Kidney epithelial cell (primary cell): ENCODE measurements around the gene CDKAL1. TPM values are rescaled to one million over a fixed set of nuclear protein-coding genes. Genes with fewer than 3 reads are reported as not detected.
"Not testable (repeated sequence)": the region's sequence is repeated elsewhere in the genome, so short reads cannot be mapped to it uniquely, and the experiment has no call there.

Experiments used
- DNase-seq: peaks from one replicate; pipeline ENCODE4 v3.0.0-alpha.2; 2010; ENCODE audit warnings: low read depth
- H3K27me3 ChIP-seq: 2 replicates; pipeline ENCODE4 v1.6.0; 2011; ENCODE audit warnings: low read length; ENCODE audit not compliant: control insufficient read depth, insufficient read depth
- H3K36me3 ChIP-seq: 2 replicates; pipeline ENCODE4 v1.5.1; 2011; ENCODE audit warnings: low read length; ENCODE audit not compliant: control insufficient read depth, insufficient read depth
- H3K4me3 ChIP-seq: 2 replicates; pipeline ENCODE4 v1.5.1; 2011; ENCODE audit warnings: low read depth, mild to moderate bottlenecking, control low read depth, low read length
- total RNA-seq: library from RNA; depleted of rRNA; stranded (reverse); fragments of >200 nt; gene quantifications from 2 replicates; pipeline ENCODE4 v1.2.3, GENCODE V29; 2015
- TF ChIP-seq, protein P1 (sequence below): IDR thresholded peaks from 2 replicates; pipeline ENCODE4 v1.5.1; 2011; ENCODE audit warnings: mild to moderate bottlenecking, moderate library complexity, low read length, control low read depth, inconsistent platforms; ENCODE audit not compliant: insufficient read depth, poor library complexity, severe bottlenecking

Gene CDKAL1
- total RNA-seq, 1 donor from 2014 or later, result 15.0 TPM

DNA sequence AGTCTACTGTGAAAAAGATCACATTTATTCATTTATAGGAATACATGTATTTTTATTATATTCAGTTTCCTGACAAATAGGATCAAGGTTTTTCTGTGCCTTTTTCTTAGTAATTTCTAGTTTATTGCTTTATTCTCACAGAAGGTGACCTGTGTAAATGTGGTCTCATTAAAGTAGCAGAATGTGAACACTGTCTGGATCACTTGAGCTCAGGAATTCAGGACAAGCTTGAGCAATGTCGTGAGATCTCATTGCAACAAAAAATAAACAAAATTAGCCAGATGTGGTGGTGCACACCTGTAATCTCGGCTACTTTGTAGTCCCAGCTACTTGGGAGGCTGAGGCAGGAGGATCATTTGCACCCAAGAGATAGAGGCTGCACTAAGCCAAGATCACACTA is 516.7 kb downstream of the CDKAL1 start:
- no peak for DNase-seq
- Histone ChIP-seq H3K27me3 (no peaks in the 10 kb centered on the region), H3K36me3 (no peaks in the 10 kb centered on the region), H3K4me3 (no peak overlapping the region)
- TF ChIP-seq, protein P1, sequence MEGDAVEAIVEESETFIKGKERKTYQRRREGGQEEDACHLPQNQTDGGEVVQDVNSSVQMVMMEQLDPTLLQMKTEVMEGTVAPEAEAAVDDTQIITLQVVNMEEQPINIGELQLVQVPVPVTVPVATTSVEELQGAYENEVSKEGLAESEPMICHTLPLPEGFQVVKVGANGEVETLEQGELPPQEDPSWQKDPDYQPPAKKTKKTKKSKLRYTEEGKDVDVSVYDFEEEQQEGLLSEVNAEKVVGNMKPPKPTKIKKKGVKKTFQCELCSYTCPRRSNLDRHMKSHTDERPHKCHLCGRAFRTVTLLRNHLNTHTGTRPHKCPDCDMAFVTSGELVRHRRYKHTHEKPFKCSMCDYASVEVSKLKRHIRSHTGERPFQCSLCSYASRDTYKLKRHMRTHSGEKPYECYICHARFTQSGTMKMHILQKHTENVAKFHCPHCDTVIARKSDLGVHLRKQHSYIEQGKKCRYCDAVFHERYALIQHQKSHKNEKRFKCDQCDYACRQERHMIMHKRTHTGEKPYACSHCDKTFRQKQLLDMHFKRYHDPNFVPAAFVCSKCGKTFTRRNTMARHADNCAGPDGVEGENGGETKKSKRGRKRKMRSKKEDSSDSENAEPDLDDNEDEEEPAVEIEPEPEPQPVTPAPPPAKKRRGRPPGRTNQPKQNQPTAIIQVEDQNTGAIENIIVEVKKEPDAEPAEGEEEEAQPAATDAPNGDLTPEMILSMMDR, result no peak

DNA sequence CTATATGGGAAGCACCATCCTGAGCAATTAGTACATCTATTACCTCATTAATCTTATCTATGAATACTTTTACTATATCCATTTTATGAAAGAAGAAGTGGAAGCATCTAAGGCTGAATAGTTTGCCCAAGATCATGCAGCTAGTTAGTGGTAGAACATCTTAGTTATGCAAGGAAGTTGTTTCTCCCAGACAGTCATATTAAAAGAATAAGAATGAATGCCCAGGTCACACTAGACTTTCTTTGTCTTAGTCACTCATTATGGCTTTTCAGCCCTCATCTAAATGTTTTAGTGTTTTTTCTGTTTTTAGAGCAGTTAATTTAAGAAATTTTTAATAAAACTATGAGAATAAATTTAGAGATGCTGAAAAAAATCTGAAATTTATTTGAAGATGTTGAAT is 517.5 kb downstream of the CDKAL1 start:
- TF ChIP-seq, protein P1, result no peak
- H3K4me3 ChIP-seq, result no peak overlapping the region
- no peaks in the 10 kb centered on the region for H3K27me3 ChIP-seq
- DNase-seq, result no peak
- H3K36me3 ChIP-seq, result no peaks in the 10 kb centered on the region

DNA sequence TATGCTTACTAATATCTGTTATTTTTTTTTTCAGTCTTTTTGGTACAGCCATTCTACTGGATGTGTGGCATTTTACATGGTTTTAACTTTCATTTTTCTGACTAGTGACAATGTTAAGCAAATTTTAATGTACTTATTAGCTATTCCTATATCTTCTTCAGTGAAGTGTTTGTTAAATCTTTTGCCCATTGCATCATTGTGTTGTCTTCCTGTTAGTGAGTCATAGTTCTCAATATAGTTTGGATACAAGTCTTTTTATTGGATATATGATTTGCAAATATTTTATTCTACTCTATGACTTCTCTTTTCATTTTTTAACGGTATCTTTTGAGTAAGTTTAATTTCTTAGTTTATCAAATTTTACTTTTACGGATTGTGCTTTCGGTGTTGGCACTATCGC is 519.4 kb downstream of the CDKAL1 start:
- no peak for DNase-seq
- no peaks in the 10 kb centered on the region for H3K27me3 ChIP-seq
- TF ChIP-seq, protein P1, result no peak
- no peaks in the 10 kb centered on the region for H3K36me3 ChIP-seq
- no peak overlapping the region for H3K4me3 ChIP-seq

DNA sequence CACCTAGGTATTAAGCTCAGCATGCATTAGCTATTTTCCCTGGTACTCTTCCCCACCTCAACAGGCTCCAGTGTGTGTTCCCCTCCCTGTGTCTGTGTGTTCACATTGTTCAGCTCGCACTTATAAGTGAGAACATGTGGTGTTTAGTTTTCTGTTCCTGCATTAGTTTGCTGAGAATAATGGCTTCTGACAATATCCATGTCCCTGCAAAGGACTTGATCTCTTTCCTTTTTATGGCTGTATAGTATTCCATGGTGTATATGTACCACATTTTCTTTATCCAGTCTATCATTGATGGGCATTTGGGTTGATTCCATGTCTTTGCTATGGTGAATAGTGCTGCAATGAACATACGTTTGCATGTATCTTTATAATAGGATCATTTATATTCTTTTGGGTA is 521.2 kb downstream of the CDKAL1 start:
- not testable (repeated sequence) for H3K27me3 ChIP-seq, DNase-seq, H3K4me3 ChIP-seq, H3K36me3 ChIP-seq

DNA sequence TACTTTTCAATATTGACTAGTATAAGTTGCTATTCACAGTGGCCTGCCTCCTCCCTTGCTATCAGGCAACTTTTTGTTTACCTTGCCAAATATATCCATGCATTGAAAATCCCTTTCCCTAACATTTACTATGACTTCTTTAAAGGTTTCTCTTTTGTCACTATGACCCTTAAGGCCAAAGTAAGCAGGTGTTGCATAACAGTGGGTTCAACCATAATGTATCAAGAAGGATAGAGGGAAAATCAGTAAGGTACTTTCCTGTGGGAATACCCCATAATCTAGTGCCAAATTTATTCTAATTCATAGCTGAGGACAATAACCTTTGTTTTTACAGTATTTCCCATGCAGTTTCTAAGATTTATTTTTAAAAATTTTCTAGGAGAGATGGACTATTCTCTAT is 527.6 kb downstream of the CDKAL1 start:
- no peak for DNase-seq

DNA sequence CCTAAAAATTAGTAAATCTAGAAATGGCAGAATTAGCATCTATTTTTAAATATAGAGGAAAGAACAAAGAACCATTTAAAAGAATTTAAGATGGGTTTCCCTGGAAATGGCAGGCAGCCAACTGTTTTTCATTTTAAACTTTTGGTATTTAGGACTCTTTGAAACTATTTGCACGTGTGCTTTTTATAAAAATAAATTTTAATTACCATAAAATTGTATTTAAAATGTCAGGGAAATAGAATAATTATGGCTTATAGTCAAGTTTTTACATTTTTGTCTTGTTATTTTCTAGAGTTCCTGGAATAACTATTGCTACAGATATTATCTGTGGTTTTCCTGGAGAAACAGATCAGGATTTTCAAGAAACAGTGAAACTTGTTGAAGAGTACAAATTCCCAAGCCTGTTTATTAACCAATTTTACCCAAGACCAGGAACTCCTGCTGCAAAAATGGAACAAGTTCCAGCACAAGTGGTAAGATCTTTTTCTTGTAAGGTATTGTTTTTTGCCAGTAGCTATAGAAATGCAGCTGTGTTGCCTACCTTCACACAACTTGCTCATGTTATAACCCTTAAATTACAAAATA is 530.6 kb downstream of the CDKAL1 start:
- H3K36me3 ChIP-seq, result no peaks in the 10 kb centered on the region
- H3K27me3 ChIP-seq, result no peaks in the 10 kb centered on the region
- no peak overlapping the region for H3K4me3 ChIP-seq
- DNase-seq, result no peak
- TF ChIP-seq, protein P1, result no peak

More for the DNA sequence above, 527.6 kb downstream of the CDKAL1 start:
- Histone ChIP-seq H3K4me3 (no peak overlapping the region), H3K36me3 (no peaks in the 10 kb centered on the region), H3K27me3 (no peaks in the 10 kb centered on the region)
- TF ChIP-seq, protein P1, result no peak
